ENCODE measurements around the gene ZNF570.
A peak's percentile ranks its signal among the peaks of the same experiment; 100 is the strongest.

The ZNF570 gene
- long read RNA-seq, donor 1, full-length matches to known transcripts: 1 of 1 reads
- long read RNA-seq, donor 1, partial matches to known transcripts: 0 of 1 reads
- long read RNA-seq, donor 1, other reads (novel, unspliced or antisense): 0 of 1 reads
- long read RNA-seq, donor 2: 0 reads
- long read RNA-seq, donor 3, partial matches to known transcripts: 0 of 1 reads
- long read RNA-seq, donor 3, other reads (novel, unspliced or antisense): 0 of 1 reads
- long read RNA-seq, donor 4, full-length matches to known transcripts: 3 of 3 reads
- long read RNA-seq, donor 4, partial matches to known transcripts: 0 of 3 reads
- long read RNA-seq, donor 4, other reads (novel, unspliced or antisense): 0 of 3 reads
- long read RNA-seq, donor 5, partial matches to known transcripts: 0 of 1 reads
- long read RNA-seq, donor 5, other reads (novel, unspliced or antisense): 0 of 1 reads
- long read RNA-seq, donor 6, full-length matches to known transcripts: 1 of 1 reads
- long read RNA-seq, donor 6, partial matches to known transcripts: 0 of 1 reads
- long read RNA-seq, donor 6, other reads (novel, unspliced or antisense): 0 of 1 reads
- long read RNA-seq, donor 7: 0 reads
- long read RNA-seq, donor 8, full-length matches to known transcripts: 3 of 3 reads
- long read RNA-seq, donor 8, partial matches to known transcripts: 0 of 3 reads
- long read RNA-seq, donor 8, other reads (novel, unspliced or antisense): 0 of 3 reads

DNA sequence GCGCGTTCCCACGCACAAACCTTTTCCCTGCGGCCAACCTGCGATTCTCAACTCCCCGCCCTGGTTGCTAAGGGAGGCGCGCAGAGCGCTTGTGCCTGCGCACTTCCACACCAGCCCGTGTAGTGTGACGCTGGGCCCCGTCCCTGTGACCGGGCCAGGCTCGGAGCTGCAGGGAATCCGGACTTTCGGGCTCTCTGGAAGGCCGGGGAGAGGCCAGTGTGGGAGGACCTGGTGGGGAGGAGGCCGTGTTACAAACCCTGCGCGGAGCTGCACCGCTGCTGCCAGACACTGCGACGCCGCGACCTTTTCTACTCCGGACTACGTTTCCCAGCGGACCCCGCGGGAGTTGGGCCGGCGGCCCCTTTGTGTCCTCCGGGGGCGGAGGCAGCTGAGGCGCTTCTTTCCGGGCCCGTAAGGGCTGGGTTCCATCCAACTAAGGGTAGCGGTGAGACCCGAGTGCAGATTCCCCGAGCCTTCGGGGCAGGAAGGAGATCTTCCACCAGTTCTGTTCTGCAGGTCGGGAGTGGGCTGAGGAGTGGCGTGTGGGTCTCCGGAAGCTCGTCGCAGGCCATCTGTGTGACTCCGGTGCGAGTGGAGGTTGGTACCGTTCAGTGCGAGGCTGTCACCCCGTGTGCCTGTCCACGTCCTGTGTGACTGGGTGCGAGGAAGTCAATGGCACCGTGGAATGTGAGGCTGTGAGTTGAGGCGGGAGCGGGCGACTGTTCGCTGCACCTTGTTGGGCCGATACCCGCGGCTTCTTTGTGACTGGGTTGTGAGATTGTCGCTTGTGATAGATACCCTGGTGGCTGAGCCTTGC lies at the start of gene ZNF570:
TSS of gene ZNF570 (plus strand) at position 396 of the 817 bp plus-strand sequence. CDS start 999 bp downstream, outside the sequence.
- DNase-seq: peak; percentile 98

DNA sequence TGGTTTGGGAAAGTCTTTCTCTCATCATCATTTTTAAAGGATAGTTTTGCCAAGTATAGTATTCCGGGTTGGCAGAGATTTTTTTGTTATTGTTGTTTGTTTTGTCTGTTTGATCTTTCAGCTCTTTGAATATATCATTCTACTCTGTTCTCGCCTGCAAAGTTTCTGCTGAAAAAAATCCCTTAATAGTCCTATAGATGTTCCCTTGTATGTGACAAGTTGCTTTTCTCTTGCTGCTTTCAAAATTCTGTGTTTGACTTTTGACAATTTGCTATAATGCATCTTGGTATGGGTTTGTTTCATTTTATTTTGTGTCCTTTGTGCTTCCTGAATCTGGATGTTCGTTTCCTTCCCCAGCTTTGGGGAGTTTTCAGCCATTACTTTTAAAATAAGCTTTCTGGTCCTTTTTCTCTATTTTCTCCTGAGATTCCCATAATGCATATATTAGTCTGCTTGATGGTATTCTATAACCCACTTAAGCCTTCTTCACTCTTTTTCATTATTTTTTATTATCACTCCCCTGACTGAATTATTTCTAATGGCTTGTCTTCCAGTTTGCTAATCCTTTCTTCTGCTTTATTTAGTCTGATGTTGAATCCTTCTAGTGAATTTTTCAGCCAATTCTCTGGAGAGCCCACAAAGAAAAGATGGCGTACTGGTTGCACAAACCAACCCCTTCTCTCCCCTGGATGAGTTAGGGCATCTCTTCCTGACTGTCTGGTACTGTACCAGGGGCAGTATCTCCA lies 16.5 kb upstream of the ZNF570 start:
- DNase-seq: no peak

DNA sequence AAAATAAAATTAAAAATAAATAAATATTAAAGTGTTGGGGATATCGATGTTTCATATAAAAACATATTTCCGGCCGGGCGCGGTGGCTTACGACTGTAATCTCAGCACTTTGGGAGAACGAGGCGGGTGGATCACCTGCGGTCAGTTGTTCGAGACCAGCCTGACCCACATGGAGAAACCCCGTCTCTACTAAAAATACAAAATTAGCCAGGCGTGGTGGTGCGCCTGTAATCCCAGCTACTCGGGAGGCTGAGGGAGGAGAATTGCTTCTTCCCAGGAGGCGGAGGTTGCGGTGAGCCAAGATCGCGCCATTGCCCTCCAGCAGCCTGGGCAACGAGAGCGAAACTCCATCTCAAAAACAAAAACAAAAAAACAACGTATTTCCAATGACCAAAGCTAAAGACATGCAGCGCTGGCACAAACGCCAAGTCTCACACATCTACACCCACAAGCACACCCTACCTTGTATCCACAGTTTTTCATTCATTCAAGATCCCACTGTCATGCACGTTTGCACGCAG lies 2.8 kb upstream of the ZNF570 start:
- DNase-seq: no peak

DNA sequence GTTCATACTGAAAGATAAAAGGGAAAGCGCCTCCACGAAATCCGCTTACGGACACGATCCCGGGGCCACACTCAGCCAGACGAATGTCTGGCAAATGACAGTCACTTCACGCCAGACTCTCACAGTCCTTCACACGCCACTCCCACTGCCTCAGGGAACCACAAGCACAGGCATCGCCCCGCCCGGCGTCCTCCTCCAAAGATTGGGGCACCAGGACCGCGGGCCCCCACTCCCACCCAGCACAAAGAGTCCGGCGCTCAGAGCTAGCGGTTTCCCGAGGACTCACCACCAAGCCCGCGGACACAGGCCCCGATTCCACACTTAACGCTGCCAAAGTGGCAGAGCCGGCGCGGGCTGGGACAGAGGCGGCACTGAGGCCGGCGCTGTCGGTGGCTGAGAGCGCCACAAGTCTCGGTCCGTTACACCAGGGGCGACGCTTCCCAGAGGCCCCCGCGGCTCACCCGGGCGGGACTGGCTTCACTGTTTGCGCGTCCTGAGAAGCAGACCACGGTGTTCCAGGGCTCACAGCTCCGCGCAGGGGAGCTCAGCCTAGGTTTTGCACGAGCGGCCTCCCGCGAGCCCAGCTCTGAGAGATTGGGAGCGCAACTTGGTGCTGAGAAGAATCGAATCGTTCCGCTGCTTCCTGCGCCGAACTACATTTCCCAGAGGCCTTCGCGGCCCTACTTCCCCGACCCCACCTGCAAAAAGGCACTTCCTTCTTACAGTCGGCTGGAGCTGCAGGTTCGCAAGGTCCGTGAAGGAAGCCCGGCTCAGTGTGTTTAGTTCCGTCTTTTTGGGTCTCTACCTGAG lies 2.2 kb upstream of the ZNF570 start, which contains the start of gene ZNF569:
TSS of gene ZNF569 (minus strand) at position 647 of the 810 bp plus-strand sequence. CDS start 22,523 bp downstream, outside the sequence.
- peak; percentile 99 for DNase-seq

DNA sequence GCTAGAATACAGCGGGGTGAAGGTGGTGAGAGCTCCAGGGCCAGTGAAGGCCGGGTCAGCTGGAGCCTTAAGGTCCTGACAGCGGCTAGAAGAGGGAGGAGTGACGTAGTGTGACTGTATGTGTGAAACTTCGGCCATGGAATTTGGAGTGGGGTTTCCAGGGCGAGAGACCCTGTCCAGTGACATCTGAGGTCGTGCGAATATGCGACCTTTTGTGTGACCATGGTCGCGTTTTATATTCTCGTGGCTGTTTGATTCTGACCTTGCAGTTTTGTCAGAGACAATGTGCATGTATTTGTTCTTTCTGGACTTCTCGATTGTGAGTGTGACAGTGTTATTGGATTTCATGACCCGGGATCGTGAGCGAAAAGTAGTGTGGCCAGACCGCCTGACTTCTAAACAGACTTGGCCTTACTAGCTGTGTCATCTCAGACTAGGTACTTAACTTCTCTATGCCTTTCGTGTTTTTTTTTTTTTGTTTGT lies 1.5 kb upstream of the ZNF570 start:
- DNase-seq: no peak

DNA sequence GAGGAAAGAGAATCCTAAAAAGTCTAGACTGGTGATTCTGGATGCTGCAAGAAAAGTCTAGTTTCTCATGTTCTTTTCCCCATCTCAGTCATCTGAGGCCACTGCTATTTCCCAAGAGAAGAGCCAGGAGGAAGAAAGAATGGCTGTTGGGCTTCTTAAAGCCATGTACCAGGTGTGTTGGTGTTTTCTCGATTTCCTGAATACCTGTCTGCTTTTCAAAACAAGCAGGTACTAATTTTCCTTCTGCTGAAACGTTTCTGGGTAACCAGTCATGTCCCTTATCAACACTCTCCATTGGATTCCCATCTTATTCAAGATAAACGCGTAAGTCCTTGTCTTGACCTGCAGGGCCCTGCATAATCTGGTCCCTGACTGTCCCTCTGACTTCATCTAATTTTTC lies 1.1 kb downstream of the ZNF570 start:
- DNase-seq: no peak

DNA sequence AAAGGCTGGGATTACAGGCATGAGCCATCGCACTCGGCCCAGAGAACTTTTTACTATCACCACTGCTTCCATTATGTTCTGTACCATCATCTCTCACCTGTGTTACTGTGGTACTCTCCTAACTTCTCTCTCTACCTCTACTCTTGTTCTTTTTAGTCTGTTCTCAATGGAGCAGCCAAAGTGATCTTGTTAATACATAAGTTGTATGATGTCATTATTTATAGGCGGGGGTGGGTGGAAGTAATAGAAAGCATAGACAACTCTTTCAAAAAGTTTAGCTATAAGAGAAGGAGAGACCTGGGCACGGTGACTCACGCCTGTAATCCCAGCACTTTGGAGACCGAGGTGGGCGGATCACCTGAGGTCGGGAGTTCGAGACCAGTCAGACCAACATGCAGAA lies 3.0 kb downstream of the ZNF570 start:
- DNase-seq: no peak

DNA sequence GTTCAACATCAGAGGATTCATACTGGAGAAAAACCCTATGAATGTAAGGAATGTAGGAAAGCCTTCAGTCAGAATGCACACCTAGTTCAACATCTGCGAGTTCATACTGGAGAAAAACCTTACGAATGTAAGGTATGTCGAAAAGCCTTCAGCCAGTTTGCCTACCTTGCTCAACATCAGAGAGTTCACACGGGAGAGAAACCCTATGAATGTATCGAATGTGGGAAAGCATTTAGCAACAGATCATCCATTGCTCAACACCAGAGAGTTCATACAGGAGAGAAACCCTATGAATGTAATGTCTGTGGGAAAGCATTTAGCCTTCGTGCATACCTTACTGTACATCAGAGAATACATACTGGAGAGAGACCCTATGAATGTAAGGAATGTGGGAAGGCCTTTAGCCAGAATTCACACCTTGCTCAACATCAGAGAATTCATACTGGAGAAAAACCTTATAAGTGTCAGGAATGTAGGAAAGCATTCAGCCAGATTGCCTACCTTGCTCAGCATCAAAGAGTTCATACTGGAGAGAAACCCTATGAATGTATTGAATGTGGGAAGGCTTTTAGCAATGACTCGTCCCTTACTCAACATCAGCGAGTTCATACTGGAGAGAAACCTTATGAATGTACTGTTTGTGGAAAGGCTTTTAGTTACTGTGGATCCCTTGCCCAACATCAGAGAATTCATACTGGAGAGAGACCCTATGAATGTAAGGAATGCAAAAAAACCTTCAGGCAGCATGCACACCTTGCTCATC lies 15.4 kb downstream of the ZNF570 start:
- DNase-seq: no peak

DNA sequence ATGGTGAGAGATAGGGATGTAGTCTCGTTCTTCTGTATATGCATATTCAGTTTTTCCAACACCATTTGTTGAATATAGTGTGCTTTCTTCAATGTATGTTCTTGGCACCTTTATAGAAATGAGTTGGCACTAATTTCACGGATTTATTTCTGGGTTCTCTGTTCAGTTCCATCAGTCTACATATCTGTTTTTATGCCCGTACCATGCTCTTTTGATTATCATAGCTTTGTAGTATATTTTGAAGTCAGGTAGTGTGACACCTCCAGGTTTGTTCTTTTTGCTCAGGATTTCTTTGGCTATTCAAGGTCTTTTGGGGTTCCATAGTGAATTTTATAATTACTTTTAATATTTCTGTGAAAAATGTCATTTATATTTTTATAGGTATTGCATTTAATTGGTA lies 23.1 kb downstream of the ZNF570 start:
- no peak for DNase-seq

DNA sequence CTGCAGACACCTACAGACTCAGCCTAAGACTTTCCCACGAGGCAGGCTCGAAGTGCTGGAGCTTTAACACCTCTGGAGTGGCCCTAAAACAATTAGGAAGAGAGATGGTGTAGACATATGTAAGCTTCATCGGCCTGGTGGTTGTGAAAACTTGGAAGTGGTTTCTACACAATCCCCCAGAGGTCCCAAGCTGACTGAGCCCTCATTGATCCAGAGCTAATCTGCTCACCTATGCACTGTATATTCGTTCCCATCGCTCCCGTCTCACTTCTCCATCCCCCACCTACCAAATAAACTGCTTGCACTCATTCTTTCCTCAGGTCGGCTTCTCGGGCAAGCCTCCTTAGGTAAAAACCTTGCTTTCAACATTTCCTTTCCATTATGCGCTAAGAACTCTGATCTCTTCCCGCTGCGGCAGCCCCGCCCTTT lies 36.8 kb downstream of the ZNF570 start:
- DNase-seq: no peak

DNA sequence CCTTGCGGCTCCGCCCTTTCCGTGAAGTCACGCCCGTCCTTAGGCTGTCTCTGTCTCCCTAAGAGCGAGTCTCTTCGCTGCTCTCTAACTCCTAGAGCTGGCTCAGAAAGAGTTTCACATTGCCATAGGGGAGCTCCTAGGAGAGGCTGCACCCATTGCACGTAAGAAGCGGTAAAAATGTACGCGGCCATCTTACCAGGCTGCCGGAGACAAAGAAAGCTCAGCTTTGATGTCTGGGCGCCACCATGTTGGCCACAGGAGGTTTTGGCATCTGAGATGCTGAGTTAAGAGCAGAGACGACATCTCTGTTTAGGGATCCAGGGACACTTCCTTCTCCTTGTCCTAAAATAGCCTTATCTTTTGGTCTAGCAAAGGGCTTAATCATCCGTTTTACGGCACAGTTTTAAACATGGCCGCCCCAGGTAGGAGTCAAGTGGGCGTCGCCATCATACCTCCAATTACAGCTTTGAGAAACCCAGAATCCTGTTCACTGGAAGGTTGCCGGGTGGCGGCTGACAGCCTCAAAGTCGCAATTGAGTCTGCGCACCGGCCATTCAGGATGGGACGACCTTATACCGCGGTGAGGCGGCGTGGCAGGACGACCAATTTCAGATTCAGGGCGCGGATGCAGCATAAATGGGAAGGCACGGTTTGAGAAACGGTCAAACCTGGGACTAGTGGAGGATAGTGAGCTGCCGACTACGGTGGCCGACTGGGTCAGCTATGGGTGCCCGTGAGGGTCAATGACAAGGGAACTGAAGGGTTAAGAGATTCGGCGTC lies 37.4 kb downstream of the ZNF570 start, which contains the start of gene ZNF793:
TSS of gene ZNF793 (plus strand) at position 553 of the 780 bp plus-strand sequence. CDS start 16,501 bp downstream, outside the sequence.
- peak; percentile 96 for DNase-seq

DNA sequence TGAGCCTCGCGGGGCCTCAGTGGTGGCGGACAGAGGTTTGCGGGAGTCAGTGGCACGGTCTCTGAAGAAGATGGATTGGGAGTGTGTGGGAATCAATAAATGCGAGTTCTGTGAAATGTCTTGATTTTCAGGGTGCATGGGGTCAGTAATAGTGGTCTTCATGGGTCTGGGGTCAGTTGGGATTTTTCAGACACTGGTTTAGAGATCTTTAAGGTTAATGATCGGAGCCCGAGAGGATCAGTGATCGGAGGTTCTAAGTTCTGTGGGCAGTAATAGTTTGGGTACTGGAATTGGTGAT lies 38.0 kb downstream of the ZNF570 start:
- DNase-seq: no peak

DNA sequence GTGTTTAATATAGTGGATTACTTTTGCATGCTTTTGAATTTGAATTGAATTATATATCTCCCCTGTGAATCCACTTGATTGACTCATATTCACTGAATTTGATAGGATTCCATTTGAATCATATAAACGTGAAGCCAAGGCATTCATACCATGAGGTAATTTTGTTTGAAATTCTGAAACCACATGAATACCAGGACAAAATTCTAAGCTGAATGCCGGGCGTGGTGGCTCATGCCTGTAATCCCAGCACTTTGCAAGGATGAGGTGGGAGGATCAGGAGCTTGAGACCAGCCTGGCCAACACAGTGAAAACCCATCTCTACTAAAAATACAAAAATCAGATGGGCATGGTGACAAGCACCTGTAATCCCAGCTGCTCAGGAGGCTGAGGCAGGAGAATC lies 42.0 kb downstream of the ZNF570 start:
- no peak for DNase-seq

DNA sequence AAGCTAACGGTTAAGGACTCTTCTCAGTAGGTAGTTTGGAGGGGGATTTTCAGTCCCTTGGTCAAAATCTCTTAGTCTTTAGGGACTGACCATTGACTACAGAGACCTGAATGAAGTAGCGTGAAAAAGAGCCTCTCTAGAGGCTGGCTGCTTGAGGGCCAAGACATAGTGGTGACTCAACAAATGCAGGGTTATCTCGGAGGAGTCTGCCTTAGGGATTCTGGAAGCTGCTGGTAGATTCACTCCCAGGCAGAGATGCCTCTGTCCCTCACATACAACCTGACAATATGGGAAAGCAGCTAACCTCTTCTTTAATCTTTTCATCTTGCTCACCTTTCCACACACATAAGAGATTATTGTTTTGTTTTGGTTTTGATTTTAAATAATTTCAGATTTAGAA lies 42.7 kb downstream of the ZNF570 start:
- no peak for DNase-seq

DNA sequence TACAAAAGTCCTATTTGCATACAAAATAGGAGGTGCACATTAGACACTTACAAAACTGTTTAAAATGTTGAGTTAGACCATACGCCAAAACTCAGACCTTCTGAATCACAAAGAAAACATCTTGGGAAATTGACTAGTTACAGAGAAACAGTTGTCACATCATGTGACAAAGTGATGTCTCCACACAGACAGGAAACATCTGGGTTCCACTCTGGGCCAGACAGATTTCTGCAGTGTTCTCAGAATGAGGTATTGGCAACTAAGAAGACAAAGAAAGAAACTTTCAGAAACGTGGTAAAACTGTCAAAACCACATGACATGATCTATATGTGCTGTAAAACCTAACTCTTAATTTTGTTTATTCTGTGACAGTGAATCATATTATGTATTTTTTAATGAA lies 44.2 kb downstream of the ZNF570 start:
- DNase-seq: no peak

DNA sequence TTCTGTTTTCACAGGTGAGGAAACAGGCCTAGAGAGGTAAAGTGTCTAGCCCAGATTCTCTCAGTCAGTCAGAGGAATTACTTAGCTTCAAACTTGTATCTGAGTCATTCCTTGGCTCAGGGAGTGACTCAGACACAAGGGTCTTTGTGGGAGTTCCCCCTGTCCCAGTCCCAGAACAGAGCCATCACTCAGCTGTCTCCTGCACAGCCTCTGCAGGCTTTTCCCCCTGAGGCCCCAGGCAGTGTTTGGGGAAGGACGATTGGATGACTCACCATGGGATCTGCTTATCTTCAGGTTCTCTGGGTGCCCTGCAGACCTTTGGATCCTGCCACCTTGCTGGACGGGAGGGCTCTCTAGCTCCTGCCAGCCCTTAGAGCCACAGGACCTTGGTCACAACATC lies 50.7 kb downstream of the ZNF570 start:
- DNase-seq: no peak

DNA sequence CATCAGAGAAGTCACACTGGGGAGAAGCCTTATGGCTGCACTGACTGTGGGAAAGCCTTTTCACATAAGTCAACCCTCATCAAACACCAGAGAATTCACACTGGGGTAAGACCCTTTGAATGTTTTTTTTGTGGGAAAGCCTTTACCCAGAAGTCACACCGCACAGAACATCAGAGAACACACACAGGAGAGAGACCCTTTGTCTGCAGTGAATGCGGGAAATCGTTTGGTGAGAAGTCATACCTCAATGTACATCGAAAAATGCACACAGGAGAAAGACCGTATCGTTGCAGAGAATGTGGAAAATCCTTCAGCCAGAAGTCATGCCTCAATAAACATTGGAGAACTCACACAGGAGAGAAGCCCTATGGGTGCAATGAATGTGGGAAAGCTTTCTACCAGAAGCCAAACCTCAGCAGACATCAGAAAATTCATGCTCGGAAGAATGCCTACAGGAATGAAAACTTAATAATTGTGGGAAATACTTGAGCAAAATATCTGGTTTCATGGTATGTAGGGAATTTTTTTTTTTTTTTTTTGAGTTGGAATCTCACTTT lies 68.3 kb downstream of the ZNF570 start:
- no peak for DNase-seq

Data from right kidney (tissue), 9 donors.